ENCODE data around the gene MESP2.

- TF ChIP-seq BHLHE40 (IDR thresholded peaks at IDR 0.05; ENCODE audit: borderline replicate concordance) (no peak), FOXM1 (IDR thresholded peaks at IDR 0.05; ENCODE audit: borderline replicate concordance) (no peak), LEF1 (IDR thresholded peaks at IDR 0.05; ENCODE audit: borderline replicate concordance) (no peak), ZNF384 (IDR thresholded peaks at IDR 0.05) (no peak), FOXK2 (IDR thresholded peaks at IDR 0.05) (no peak), FOXA1 (IDR thresholded peaks at IDR 0.05) (no peak), HDGF (IDR thresholded peaks at IDR 0.05; ENCODE audit: borderline replicate concordance) (no peak), ARNT (IDR thresholded peaks at IDR 0.05) (no peak)
These were observed 30.1 kb downstream of the MESP2 start for GRCh38 chr15:89806210-89806558.

Data from HEK293T (cell line).